A549 treated with Mapracorat at 1 μM for 4 hours (cell line): ENCODE results near the gene PYM1. TPM values are rescaled to one million over a fixed set of nuclear protein-coding genes. Genes with fewer than 3 reads are reported as not detected.

Source experiments
- total RNA-seq: library from RNA; stranded (reverse); fragments of 200-300 nt; extraction: Qiagen RNA extraction; gene quantifications from 5 replicates; pipeline ENCODE4 v1.2.3, GENCODE V29; 2022

The PYM1 gene
- total RNA-seq, result 38.9 to 43.6 TPM (median 42.0 TPM) in 5 replicates

GRCh38 chr12:55927588-55928502 is at the start of gene PYM1:
Gene PYM1, minus strand, starts transcription at chr12:55927894. Its CDS starts 133 bp downstream, at chr12:55927761.

DNA sequence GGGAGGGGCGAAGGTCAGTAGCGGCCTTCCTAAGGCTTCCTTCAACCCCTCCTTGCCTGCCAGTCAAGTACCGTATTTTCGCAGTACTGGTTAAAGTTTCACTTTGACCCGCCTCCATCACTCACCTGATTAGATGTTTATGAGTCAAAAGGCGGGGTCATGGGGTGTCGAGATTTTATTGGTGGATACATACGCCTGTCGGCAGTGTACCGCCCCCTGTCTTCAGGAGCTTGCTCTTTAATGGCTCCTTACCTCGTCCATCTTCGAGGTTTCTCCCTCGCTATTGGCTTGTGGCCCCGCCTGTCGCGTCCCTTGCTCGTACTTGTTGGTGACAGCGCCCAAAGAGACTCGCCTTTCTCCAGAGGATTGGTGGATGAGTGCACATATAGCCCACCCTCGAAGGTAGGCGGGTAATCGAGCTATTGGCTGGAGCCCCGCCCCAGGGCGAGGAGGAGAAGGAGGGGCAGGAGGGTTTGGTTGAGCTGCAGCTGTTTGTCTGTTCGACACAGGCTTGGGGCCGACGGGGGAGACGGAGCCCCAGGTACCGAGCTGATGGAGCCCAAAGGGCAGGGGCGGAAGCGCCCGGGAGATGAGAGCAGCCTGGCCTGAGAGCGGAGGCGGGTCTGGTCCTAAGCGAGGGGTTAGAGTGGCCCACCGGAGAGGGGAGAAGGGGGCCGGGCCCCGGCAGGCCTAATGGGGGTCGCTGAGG is 46.1 kb upstream of the PYM1 start, which contains the start of gene RAB5B:
RAB5B (plus strand) TSS at position 480 of the 709 bp plus-strand sequence. CDS start 12,883 bp downstream, outside the sequence.

DNA sequence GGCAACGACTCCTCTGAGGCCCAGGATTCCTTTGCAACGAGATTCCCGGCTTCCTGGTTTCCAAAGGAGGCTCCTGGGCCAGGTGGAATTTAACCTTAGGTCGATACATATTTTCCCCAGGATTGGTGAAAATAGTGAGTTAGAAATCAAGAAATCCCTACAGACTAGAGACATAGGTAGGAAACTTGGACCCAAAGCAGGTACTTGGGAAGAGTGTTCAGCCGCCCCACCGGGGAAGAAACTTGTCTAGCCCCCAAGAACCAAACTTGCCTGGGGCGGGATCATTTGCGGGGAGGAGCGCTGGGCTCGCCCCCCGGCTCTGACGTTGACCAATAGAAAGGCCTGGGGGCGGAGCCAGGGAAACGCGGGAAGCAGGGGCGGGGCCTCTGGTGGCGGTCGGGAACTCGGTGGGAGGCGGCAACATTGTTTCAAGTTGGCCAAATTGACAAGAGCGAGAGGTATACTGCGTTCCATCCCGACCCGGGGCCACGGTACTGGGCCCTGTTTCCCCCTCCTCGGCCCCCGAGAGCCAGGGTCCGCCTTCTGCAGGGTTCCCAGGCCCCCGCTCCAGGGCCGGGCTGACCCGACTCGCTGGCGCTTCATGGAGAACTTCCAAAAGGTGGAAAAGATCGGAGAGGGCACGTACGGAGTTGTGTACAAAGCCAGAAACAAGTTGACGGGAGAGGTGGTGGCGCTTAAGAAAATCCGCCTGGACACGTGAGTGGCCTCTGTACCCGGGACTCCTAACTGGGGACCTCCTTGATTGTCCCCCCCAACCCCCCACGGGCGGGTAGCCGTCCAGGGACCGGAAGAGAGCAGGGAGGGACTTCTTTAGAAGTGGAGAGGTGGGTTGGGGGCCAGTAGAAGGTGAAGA is 39.0 kb upstream of the PYM1 start, which contains the start of gene CDK2:
CDK2 (plus strand) TSS at position 423 of the 874 bp plus-strand sequence; CDS start at position 602, 179 bp downstream.

DNA sequence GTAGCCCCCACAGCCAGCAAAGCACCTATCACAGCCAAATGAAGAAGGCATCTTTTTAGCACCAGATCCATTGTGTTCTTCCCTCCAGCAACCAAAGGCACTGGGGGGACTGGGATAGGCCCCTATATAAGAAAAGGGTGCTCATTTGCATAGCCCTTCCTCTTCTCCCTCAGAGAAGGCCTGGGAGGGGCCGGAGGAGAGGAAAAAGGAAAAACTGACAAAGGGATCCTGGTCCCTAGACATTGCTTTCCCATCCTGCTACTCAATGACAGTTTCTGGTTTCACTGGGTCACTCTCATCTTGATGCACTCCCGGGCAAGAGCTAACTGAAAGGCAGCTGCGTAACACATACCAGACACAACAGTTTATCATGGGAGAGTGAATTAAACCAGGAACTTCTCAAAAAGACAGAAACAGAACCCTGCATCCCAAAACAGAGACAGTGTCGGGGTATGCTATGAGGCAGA is 38.3 kb upstream of the PYM1 start, which contains the start of gene PMEL:
PMEL (minus strand) TSS at position 102 of the 467 bp plus-strand sequence; CDS start at position 71, 31 bp downstream.

GRCh38 chr12:55930771-55931316 is 3.1 kb upstream of the PYM1 start, which contains the start of gene DGKA:
Gene DGKA, plus strand, starts transcription at chr12:55931162. Its CDS starts 5,342 bp downstream, at chr12:55936504.

Other genes with a start within 250 kb of the PYM1 start
- gene ITGA7, start 220.0 kb downstream of the PYM1 start, total RNA-seq, result 0.77 to 1.8 TPM (median 1.0 TPM) in 5 replicates
- gene BLOC1S1, start 211.8 kb downstream of the PYM1 start, total RNA-seq, result 129 to 155 TPM (median 147 TPM) in 5 replicates
- 2.1 to 2.8 TPM (median 2.3 TPM) in 5 replicates for gene RDH5, start 207.5 kb downstream of the PYM1 start, total RNA-seq
- 661 to 730 TPM (median 714 TPM) in 5 replicates for gene CD63, start 198.9 kb downstream of the PYM1 start, total RNA-seq
- 2.6 to 4.1 TPM (median 3.8 TPM) in 5 replicates for gene GDF11, start 184.8 kb downstream of the PYM1 start, total RNA-seq
- gene SARNP, start 110.2 kb downstream of the PYM1 start, total RNA-seq, result 91.7 to 148 TPM (median 94.8 TPM) in 5 replicates
- gene ORMDL2, start 109.9 kb downstream of the PYM1 start, total RNA-seq, result 87.9 to 110 TPM (median 98.6 TPM) in 5 replicates
- 18.8 to 23.7 TPM (median 23.1 TPM) in 5 replicates for gene DNAJC14, start 98.3 kb downstream of the PYM1 start, total RNA-seq
- 0.27 to 0.79 TPM (median 0.42 TPM) in 5 replicates for gene MMP19, start 85.0 kb downstream of the PYM1 start, total RNA-seq
- 15.1 to 23.2 TPM (median 21.5 TPM) in 5 replicates for gene DGKA, start 3.3 kb upstream of the PYM1 start, total RNA-seq
- gene PMEL, start 38.1 kb upstream of the PYM1 start, total RNA-seq, result 1.1 to 1.5 TPM (median 1.1 TPM) in 5 replicates
- 46.7 to 61.3 TPM (median 54.7 TPM) in 5 replicates for gene CDK2, start 38.9 kb upstream of the PYM1 start, total RNA-seq
- 26.2 to 32.9 TPM (median 31.6 TPM) in 5 replicates for gene RAB5B, start 46.2 kb upstream of the PYM1 start, total RNA-seq
- gene SUOX, start 69.4 kb upstream of the PYM1 start, total RNA-seq, result 7.4 to 10.1 TPM (median 9.1 TPM) in 5 replicates
- gene IKZF4, start 93.1 kb upstream of the PYM1 start, total RNA-seq, result 2.0 to 3.0 TPM (median 2.8 TPM) in 5 replicates
- 669 to 784 TPM (median 751 TPM) in 5 replicates for gene RPS26, start 114.0 kb upstream of the PYM1 start, total RNA-seq
- gene ERBB3, start 152.3 kb upstream of the PYM1 start, total RNA-seq, result 1.2 to 2.1 TPM (median 1.9 TPM) in 5 replicates
- gene PA2G4, start 176.7 kb upstream of the PYM1 start, total RNA-seq, result 278 to 323 TPM (median 296 TPM) in 5 replicates
- 5,582 to 6,195 TPM (median 5,751 TPM) in 5 replicates for gene RPL41, start 188.7 kb upstream of the PYM1 start, total RNA-seq
- 2.3 to 4.3 TPM (median 3.8 TPM) in 5 replicates for gene ZC3H10, start 190.4 kb upstream of the PYM1 start, total RNA-seq
- 64.8 to 72.3 TPM (median 67.4 TPM) in 5 replicates for gene ESYT1, start 200.4 kb upstream of the PYM1 start, total RNA-seq
- gene MYL6B, start 224.7 kb upstream of the PYM1 start, total RNA-seq, result 78.6 to 81.2 TPM (median 79.0 TPM) in 5 replicates
- 2,090 to 3,072 TPM (median 2,247 TPM) in 5 replicates for gene MYL6, start 230.5 kb upstream of the PYM1 start, total RNA-seq